Testis (tissue), 2 donors: ENCODE measurements around the gene CCNY.

Experiments used
- POLR2A ChIP-seq: fragments of 450-650 bp; IDR thresholded peaks from one replicate; pipeline ENCODE4 v1.6.1; 2017; ENCODE audit warnings: antibody characterized with exemption, mild to moderate bottlenecking, moderate library complexity
- TF ChIP-seq, protein P1 (sequence below), 3 experiments: fragments of 450-650 bp in 2 of 3; fragments of 200-600 bp in 1 of 3; sonication (generic) in 1 of 3; IDR thresholded peaks; one replicate each; pipeline ENCODE4 v1.5.1; 2016 to 2019; ENCODE audit warnings: antibody characterized with exemption in 3 of 3, mild to moderate bottlenecking in 2 of 3, moderate library complexity in 1 of 3

DNA sequence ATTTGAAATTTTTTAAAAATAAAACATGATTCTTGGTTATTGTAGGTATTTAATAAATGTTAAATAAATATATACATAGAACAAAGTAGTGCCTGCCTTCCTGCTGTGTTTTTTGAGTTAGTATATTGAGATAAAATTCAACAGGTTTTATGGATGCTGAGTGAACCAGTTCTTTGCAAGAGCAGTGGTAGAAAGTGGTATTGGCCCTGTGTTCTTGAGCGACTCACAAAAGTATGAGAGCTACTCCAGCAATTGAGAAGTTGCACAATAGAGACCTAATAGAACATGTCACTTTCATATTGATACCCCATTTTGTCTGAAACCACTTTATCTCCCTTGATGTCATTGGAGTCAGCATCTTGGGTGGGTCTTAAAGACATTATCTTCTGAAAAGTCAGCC, 236.3 kb downstream of the CCNY start:
- TF ChIP-seq, protein P1, sequence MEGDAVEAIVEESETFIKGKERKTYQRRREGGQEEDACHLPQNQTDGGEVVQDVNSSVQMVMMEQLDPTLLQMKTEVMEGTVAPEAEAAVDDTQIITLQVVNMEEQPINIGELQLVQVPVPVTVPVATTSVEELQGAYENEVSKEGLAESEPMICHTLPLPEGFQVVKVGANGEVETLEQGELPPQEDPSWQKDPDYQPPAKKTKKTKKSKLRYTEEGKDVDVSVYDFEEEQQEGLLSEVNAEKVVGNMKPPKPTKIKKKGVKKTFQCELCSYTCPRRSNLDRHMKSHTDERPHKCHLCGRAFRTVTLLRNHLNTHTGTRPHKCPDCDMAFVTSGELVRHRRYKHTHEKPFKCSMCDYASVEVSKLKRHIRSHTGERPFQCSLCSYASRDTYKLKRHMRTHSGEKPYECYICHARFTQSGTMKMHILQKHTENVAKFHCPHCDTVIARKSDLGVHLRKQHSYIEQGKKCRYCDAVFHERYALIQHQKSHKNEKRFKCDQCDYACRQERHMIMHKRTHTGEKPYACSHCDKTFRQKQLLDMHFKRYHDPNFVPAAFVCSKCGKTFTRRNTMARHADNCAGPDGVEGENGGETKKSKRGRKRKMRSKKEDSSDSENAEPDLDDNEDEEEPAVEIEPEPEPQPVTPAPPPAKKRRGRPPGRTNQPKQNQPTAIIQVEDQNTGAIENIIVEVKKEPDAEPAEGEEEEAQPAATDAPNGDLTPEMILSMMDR (IDR thresholded peaks at IDR 0.05), result no peak
- no peak for TF ChIP-seq POLR2A
